PC-9 (cell line): ENCODE data around the gene ICAM3.

Experiments
- EZH2 ChIP-seq: fragments of 200-600 bp; sonication (generic); IDR thresholded peaks from 2 replicates; pipeline ENCODE4 v1.8.0; 2017; ENCODE audit warnings: antibody characterized with exemption, low read depth
- TF ChIP-seq, protein P1 (sequence below): fragments of 200-600 bp; sonication (generic); conservative IDR thresholded peaks from 2 replicates; pipeline ENCODE4 v1.6.1; 2017; ENCODE audit warnings: mixed run types, antibody characterized with exemption, mild to moderate bottlenecking, moderate library complexity

- TF ChIP-seq EZH2: no peak
- TF ChIP-seq, protein P1, sequence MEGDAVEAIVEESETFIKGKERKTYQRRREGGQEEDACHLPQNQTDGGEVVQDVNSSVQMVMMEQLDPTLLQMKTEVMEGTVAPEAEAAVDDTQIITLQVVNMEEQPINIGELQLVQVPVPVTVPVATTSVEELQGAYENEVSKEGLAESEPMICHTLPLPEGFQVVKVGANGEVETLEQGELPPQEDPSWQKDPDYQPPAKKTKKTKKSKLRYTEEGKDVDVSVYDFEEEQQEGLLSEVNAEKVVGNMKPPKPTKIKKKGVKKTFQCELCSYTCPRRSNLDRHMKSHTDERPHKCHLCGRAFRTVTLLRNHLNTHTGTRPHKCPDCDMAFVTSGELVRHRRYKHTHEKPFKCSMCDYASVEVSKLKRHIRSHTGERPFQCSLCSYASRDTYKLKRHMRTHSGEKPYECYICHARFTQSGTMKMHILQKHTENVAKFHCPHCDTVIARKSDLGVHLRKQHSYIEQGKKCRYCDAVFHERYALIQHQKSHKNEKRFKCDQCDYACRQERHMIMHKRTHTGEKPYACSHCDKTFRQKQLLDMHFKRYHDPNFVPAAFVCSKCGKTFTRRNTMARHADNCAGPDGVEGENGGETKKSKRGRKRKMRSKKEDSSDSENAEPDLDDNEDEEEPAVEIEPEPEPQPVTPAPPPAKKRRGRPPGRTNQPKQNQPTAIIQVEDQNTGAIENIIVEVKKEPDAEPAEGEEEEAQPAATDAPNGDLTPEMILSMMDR: no peak
Measured at GRCh38 chr19:10329555-10329954, 9.9 kb downstream of the ICAM3 start.
